HepG2 (cell line): ENCODE data around the gene LTBR. TPM values are rescaled to one million over a fixed set of nuclear protein-coding genes. Genes with fewer than 3 reads are reported as not detected.

Experiments used
- CCAR2 ChIP-seq: fragments of 200-400 bp; formaldehyde crosslinking; optimal IDR thresholded peaks from 2 replicates; pipeline ENCODE3; 2018; ENCODE audit warnings: low read depth, mild to moderate bottlenecking, low read length, moderate library complexity
- KAT2B ChIP-seq: fragments of 150-350 bp; IDR thresholded peaks from 2 replicates; pipeline ENCODE4 v1.6.1; 2014; ENCODE audit warnings: low read depth, low read length, borderline replicate concordance
- RORA ChIP-seq: sonication (generic); formaldehyde crosslinking; IDR thresholded peaks from 2 replicates; pipeline ENCODE4 v1.5.0; 2020; ENCODE audit warnings: mild to moderate bottlenecking, missing genetic modification reagents, moderate library complexity
- SYNCRIP ChIP-seq: fragments of 200-400 bp; formaldehyde crosslinking; IDR thresholded peaks from 2 replicates; pipeline ENCODE4 v1.6.1; 2018; ENCODE audit warnings: mild to moderate bottlenecking, low read depth, low read length; ENCODE audit not compliant: insufficient read depth
- TSC22D2 ChIP-seq: sonication (generic); formaldehyde crosslinking; IDR thresholded peaks from 2 replicates; pipeline ENCODE4 v1.5.1; 2020; ENCODE audit warnings: missing genetic modification reagents, mild to moderate bottlenecking, borderline replicate concordance
- ZBTB1 ChIP-seq: sonication (generic); formaldehyde crosslinking; IDR thresholded peaks from 2 replicates; pipeline ENCODE4 v1.4.0; 2020; ENCODE audit warnings: missing genetic modification reagents, borderline replicate concordance
- ZNF101 ChIP-seq: sonication (generic); formaldehyde crosslinking; IDR thresholded peaks from 2 replicates; pipeline ENCODE4 v1.4.0; 2020; ENCODE audit warnings: mild to moderate bottlenecking, low read depth, missing genetic modification reagents, borderline replicate concordance
- ZNF224 ChIP-seq: sonication (generic); formaldehyde crosslinking; IDR thresholded peaks from 2 replicates; pipeline ENCODE4 v1.5.0; 2020; ENCODE audit warnings: mild to moderate bottlenecking, missing genetic modification reagents
- ZNF337 ChIP-seq: sonication (generic); formaldehyde crosslinking; IDR thresholded peaks from 2 replicates; pipeline ENCODE4 v1.5.1; 2020; ENCODE audit warnings: missing genetic modification reagents, low read depth, mild to moderate bottlenecking, borderline replicate concordance
- ZNF354B ChIP-seq: sonication (generic); formaldehyde crosslinking; IDR thresholded peaks from 2 replicates; pipeline ENCODE4 v1.8.0; 2022; ENCODE audit warnings: mild to moderate bottlenecking, missing genetic modification reagents
- ZNF432 ChIP-seq: sonication (generic); formaldehyde crosslinking; IDR thresholded peaks from 2 replicates; pipeline ENCODE4 v1.5.0; 2020; ENCODE audit warnings: missing genetic modification reagents, mild to moderate bottlenecking, borderline replicate concordance
- ZNF766 ChIP-seq: sonication (generic); formaldehyde crosslinking; IDR thresholded peaks from 2 replicates; pipeline ENCODE4 v1.5.0; 2020; ENCODE audit warnings: missing genetic modification reagents, borderline replicate concordance
- ZSCAN9 ChIP-seq: IDR thresholded peaks from 2 replicates; pipeline ENCODE4 v1.6.1; 2016; ENCODE audit warnings: borderline replicate concordance
- polyA plus RNA-seq, 8 experiments: library from polyadenylated mRNA; depleted of rRNA in 3 of 8; stranded (reverse) in 7 of 8; unstranded in 1 of 8; fragments of >200 nt; fragmentation: Illumina TruSeq in 4 of 8; extraction: Trizol in 4 of 8; gene quantifications; 2 replicates each; pipeline versions ENCODE4 v1.2.1 to v1.2.3, GENCODE V29; 2011 to 2016; ENCODE audit warnings: low read depth in 4 of 8, missing spikeins in 1 of 8, mixed read lengths in 1 of 8; ENCODE audit not compliant: insufficient read depth in 1 of 8
- total RNA-seq, 5 experiments: library from RNA; depleted of rRNA; stranded (reverse); fragments of >200 nt; fragmentation: Illumina TruSeq; extraction: Trizol; gene quantifications; 2 replicates each; pipeline ENCODE4 v1.2.3, GENCODE V29; 2016; ENCODE audit warnings: low read depth in 1 of 5
- TF ChIP-seq, protein P1 (sequence below): sonication (generic); formaldehyde crosslinking; IDR thresholded peaks from 2 replicates; pipeline ENCODE4 v1.4.0; 2020; ENCODE audit warnings: missing genetic modification reagents
- TF ChIP-seq, protein P2 (sequence below): sonication (generic); formaldehyde crosslinking; IDR thresholded peaks from 2 replicates; pipeline ENCODE4 v1.5.0; 2020; ENCODE audit warnings: missing genetic modification reagents, mild to moderate bottlenecking, borderline replicate concordance
- TF ChIP-seq, protein P3 (sequence below): sonication (generic); formaldehyde crosslinking; IDR thresholded peaks from 2 replicates; pipeline ENCODE4 v1.4.0; 2020; ENCODE audit warnings: low read depth, missing genetic modification reagents
- TF ChIP-seq, protein P4 (sequence below): sonication (generic); formaldehyde crosslinking; IDR thresholded peaks from 2 replicates; pipeline ENCODE4 v1.5.0; 2020; ENCODE audit warnings: mild to moderate bottlenecking, missing genetic modification reagents

Gene LTBR
- total and polyA plus RNA-seq, 2 of the 13 experiments (the other 11 are each of a cell fraction or from before 2014, with no cell fraction given), result 31.4 to 34.8 TPM

DNA sequence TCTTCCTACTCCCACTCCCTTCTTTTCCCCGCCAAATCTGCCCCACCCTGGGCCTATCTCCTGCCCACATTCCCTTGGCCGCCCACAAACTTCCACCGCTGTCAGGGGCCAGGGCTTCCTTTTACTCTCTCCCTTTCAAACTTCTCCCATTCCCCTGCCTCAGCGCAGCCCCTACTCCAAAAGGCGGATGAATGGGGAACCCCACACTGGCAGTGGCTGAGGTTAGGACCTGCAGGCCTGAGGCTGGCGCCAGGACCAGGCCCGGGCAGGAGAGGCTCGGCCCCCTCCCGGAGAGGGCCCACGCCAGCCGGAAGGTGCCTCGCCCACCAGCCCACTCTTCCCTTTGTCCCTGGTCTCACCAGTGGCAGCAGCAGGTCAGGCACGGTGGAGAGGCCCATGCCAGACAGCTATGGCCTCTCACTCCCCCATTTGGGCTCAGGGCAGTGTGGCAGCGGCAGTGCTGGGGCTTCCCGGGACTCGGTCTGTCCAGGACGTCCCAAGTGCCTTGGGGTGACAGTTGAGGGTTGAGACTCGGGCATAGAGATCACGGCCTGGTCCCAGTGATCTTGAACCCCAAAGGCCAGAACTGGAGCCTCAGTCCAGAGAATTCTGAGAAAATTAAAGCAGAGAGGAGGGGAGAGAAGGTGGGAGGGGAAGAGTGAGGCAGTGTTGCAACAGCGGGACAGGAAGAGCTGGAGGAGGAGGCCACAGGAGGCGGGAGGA is 42.4 kb upstream of the LTBR start, which contains the start of gene TNFRSF1A (continued):
- TF ChIP-seq, protein P1, sequence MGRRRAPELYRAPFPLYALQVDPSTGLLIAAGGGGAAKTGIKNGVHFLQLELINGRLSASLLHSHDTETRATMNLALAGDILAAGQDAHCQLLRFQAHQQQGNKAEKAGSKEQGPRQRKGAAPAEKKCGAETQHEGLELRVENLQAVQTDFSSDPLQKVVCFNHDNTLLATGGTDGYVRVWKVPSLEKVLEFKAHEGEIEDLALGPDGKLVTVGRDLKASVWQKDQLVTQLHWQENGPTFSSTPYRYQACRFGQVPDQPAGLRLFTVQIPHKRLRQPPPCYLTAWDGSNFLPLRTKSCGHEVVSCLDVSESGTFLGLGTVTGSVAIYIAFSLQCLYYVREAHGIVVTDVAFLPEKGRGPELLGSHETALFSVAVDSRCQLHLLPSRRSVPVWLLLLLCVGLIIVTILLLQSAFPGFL (CRISPR knock-in tag), result no peak
- TF ChIP-seq, protein P2, sequence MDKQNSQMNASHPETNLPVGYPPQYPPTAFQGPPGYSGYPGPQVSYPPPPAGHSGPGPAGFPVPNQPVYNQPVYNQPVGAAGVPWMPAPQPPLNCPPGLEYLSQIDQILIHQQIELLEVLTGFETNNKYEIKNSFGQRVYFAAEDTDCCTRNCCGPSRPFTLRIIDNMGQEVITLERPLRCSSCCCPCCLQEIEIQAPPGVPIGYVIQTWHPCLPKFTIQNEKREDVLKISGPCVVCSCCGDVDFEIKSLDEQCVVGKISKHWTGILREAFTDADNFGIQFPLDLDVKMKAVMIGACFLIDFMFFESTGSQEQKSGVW (CRISPR knock-in tag), result peak; percentile 51; the same call in 1 of the 2 replicates
- TF ChIP-seq ZBTB1 (CRISPR knock-in tag), result no peak
- no peak for TF ChIP-seq ZNF354B (CRISPR knock-in tag)
- TF ChIP-seq, protein P3, sequence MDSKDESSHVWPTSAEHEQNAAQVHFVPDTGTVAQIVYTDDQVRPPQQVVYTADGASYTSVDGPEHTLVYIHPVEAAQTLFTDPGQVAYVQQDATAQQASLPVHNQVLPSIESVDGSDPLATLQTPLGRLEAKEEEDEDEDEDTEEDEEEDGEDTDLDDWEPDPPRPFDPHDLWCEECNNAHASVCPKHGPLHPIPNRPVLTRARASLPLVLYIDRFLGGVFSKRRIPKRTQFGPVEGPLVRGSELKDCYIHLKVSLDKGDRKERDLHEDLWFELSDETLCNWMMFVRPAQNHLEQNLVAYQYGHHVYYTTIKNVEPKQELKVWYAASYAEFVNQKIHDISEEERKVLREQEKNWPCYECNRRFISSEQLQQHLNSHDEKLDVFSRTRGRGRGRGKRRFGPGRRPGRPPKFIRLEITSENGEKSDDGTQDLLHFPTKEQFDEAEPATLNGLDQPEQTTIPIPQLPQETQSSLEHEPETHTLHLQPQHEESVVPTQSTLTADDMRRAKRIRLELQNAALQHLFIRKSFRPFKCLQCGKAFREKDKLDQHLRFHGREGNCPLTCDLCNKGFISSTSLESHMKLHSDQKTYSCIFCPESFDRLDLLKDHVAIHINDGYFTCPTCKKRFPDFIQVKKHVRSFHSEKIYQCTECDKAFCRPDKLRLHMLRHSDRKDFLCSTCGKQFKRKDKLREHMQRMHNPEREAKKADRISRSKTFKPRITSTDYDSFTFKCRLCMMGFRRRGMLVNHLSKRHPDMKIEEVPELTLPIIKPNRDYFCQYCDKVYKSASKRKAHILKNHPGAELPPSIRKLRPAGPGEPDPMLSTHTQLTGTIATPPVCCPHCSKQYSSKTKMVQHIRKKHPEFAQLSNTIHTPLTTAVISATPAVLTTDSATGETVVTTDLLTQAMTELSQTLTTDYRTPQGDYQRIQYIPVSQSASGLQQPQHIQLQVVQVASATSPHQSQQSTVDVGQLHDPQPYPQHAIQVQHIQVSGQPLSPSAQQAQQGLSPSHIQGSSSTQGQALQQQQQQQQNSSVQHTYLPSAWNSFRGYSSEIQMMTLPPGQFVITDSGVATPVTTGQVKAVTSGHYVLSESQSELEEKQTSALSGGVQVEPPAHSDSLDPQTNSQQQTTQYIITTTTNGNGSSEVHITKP (CRISPR knock-in tag), result no peak
- no peak; the same call in 1 of the 2 replicates for TF ChIP-seq ZNF766 (CRISPR knock-in tag)
- TF ChIP-seq, protein P4, sequence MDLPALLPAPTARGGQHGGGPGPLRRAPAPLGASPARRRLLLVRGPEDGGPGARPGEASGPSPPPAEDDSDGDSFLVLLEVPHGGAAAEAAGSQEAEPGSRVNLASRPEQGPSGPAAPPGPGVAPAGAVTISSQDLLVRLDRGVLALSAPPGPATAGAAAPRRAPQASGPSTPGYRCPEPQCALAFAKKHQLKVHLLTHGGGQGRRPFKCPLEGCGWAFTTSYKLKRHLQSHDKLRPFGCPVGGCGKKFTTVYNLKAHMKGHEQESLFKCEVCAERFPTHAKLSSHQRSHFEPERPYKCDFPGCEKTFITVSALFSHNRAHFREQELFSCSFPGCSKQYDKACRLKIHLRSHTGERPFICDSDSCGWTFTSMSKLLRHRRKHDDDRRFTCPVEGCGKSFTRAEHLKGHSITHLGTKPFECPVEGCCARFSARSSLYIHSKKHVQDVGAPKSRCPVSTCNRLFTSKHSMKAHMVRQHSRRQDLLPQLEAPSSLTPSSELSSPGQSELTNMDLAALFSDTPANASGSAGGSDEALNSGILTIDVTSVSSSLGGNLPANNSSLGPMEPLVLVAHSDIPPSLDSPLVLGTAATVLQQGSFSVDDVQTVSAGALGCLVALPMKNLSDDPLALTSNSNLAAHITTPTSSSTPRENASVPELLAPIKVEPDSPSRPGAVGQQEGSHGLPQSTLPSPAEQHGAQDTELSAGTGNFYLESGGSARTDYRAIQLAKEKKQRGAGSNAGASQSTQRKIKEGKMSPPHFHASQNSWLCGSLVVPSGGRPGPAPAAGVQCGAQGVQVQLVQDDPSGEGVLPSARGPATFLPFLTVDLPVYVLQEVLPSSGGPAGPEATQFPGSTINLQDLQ (CRISPR knock-in tag), result no peak
- no peak for TF ChIP-seq CCAR2
- 0 out of 2 replicates have a peak, but pooled peaks have one; percentile 20 for TF ChIP-seq ZNF101 (CRISPR knock-in tag)
- TF ChIP-seq TSC22D2 (CRISPR knock-in tag), result no peak
- no peak for TF ChIP-seq RORA (CRISPR knock-in tag)
- peak; percentile 43 for TF ChIP-seq ZSCAN9 (CRISPR knock-in tag)
- TF ChIP-seq ZNF432, result no peak
- no peak for TF ChIP-seq KAT2B
- TF ChIP-seq SYNCRIP, result no peak
- no peak for TF ChIP-seq ZNF337 (CRISPR knock-in tag)
- TF ChIP-seq ZNF224 (CRISPR knock-in tag), result no peak
